ENCODE data around the gene DGKH.

Gene DGKH

DNA sequence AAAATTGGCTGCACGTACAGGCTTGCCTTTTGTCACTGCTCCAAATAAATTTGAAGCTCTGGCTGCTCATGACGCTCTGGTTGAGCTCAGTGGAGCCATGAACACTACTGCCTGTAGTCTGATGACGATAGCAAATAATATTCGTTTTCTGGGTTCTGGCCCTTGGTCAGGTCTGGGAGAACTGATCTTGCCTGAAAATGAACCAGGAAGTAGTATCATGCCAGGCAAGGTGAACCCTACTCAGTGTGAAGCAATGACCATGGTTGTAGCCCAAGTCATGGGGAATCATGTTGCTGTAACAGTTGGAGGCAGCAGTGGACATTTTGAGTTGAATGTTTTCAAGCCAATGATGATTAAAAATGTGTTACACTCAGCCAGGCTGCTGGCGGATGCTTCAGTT lies 207.4 kb downstream of the DGKH start:
- DNase-seq: no peak

DNA sequence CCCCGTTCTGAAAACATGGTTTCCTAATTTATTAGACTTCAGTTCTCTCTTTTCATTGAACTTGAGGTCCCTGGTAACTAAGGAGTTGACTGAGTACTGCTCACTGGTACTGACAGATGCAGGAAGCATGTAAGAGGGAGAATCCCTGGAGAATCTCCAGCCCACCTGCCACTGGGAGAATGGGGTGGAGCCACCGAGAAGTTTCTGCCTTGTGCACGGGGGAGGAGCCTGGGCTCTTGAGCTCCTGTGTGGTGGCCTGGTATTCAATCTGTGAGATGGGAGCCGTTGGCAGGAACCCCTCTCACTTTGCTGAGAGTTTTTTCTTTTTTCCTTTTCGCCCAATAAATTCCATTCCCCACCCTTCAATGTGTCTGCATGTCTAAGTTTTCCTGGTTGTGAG lies 210.3 kb downstream of the DGKH start:
- DNase-seq: no peak

DNA sequence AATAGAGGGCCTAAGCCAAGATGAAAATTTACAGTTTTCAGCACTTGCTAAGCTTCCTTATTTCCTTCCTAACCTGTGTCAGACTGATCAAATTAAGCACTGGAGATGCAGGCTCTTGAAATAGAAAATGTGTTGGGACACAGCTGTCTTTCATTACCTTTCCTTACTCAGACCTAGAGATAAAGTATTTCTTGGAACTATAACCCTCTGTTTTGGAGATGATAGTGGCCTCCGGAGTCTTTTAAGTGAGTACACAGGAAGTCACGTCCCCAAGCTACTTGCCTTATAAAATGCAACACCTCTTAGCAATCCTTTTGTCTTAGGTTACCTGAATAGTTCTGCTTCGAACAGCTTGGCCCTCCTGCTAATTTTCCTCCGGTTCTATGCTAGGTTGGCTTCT lies 211.1 kb downstream of the DGKH start:
- no peak for DNase-seq

DNA sequence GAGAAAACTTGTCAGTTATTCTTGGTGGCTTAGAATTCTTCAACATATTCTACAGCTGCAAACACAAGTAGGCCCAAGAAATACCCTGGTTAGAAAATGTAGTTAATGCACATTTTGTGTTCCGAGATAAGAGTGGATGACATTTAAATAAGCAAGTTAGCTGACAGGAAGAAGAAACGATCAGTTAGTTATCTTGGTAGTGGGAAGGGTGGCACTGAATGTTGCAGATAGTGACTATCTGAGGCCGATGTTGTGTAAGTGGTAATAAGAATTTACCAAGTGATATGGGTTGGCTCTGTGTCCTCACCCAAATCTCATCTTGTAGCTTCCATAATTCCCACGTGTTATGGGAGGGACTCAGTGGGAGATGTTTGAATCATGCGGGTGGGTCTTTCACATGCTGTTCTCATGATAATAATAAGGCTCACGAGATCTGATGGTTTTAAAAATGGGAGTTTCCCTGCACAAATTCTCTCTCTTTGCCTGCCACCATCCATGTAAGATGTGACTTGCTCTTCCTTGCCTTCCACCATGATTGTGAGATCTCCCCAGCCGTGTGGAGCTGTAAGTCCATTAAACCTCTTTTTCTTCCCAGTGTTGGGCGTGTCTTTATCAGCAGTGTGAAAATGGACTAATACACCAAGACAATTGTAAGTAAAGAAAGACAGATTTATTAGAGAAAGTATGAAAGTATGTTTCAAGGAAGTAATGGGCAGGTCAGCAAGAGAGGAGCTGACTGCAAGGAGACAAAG lies 212.6 kb downstream of the DGKH start:
- DNase-seq: no peak

DNA sequence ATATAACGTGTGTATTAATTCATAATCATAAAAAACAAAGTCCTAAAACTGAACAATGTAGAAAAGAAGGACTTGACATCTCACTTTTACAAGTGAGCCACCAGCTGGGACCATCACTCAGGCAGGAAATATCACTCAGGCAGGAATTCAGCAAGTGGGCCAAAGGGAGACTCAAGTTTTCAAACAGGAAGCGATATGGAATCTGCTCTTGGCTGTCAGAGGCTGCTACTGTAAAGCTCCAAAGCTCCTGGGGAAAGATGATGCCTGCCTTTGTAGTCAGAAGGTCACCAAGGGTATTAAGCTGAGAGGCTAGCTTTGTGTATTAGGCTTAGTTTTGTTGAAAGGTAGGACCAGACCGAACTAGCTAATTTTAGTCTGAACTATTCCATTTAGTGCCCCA lies 218.0 kb downstream of the DGKH start:
- no peak for DNase-seq

DNA sequence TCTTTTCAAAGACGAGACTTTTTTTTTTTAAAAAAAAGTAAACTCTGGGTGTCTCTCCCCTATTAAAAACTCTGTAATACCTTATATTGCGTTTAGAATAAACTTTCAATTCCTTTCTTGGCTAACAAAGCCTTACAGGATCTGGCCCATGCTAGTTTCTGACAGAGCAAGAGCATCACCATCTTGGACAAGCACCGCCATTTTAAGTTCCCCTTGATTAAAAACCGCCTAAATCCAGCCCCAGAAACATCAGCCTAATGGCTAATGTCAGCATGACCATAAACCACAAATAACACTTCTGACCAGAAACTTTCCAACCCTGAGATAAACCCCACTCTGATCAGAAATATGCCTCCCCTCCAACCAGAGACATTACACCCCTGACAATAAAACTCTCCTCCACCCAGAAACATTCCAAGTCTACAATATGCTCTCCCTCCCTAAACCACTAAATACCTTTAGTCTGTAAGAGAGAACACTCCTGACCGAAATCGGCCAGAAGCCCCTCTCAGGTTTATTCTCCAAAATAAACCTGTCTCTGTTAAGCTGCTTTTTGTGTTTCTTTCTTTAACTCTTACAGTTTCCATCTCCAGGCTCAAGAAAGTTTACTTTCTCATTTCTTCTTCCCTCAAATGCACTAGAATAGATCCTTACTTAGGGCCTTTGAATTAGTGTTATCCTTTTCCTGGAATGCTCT lies 221.9 kb downstream of the DGKH start:
- no peak for DNase-seq

DNA sequence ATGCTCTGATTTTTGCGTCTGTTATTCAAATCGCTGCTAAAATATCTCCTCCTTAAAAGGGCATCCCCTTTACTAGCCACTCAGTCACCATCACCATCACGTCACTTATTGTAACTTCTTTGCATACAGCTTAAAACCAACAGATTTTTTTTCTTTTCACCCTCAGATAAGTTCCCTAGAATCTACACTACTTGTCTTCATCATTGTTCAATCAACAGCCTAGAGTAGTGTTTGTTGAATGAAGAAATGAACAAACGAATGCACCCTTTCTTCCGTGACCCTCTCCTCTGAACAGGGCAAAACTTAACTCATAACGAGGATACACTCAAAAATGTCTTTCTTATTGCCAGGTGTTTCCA lies 222.4 kb downstream of the DGKH start:
- no peak for DNase-seq

DNA sequence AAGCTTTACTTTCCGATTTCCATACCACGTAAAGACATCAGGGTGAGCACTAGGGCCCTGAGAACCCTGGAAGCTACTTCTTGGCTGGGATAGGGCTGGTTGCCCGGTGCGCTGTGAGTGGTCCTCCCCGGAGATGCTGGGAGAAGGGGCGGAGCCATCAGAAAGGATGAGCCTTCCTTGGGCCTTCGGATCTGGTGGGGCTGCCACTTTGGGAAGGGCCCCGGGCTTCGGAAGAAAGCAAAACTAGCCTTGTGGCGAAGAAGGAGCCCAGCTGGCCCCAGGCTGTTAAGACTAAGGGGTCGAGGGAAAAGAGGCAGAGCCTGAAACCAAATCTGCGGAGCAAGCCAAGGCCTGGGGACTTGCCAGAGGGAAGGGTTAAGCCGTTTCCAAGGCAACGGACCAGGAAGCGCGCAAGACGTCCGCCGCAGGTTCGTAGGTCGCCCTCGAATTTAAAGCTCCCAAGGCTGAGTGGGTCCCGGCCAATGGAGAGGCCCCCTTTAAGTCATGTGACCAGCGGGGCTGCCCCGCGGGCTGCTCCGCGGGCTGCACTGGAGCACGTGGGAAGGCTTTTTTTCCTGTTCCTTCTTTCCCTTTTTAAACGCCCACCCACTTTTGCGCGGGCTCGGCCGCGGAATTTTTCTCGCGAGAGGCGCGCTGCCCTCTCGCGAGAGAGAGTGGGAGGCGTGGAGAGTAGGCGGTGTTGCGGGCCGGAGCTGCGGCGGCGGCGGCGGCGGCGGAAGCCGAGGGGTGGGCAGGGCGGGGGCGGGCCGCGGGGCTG lies 223.1 kb downstream of the DGKH start:
- DNase-seq: peak; percentile 89

DNA sequence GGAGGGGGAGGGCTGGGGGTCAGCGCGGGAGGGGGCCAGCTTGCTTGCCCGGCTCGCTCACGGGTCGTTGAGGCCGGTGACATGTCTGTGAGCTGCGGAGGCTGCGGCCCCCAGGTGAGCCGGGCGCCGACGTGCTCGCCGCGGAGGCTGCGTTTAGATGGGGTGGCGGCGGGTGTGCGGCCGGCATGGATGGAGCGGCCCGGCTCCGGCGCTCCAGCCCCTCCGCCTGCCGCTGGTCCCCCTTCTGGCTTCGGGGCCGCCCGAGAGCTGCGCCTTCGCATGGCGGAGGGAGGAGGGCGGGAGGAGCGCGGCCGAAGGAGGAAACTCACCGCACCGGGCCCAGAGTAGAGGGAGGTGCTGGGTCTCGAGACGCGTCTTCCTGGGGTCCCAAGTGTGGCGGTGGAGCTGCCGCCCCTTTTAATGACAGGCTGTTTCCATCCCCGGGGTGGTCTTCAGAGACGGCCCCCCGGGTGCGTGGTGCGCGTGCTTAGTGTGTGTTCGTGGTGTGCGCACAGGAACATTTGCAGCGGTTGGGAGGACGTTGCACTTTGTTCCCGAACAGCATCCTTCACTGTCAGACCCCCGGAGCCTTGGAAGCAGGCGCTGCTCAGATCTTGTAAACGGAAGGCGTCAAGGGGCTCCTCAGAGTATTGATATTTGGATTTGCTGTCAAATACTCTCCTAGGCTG lies 223.8 kb downstream of the DGKH start, which contains the start of gene AKAP11:
Gene AKAP11 (plus strand): TSS at position 38 of the 689 bp plus-strand sequence. CDS start 14,197 bp downstream, outside the sequence.
- DNase-seq: peak; percentile 62

DNA sequence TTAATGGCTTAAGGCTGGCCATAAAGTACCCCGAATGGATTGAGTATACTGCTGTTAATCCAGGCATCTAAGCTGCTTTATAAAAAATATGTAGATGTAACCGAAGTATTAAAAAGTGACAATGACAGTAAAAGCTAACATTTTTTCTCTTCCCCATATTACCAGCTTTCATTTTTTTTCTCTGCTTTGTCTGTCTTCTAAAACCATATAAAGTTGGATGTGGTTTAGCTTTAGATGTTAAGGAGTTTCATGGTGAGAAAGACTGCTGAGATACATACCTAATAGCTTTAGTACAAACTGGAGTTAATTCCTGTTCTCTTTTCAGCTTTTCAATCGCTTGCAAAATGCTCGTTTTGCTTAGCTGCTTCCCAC lies 224.3 kb downstream of the DGKH start:
- no peak for DNase-seq

DNA sequence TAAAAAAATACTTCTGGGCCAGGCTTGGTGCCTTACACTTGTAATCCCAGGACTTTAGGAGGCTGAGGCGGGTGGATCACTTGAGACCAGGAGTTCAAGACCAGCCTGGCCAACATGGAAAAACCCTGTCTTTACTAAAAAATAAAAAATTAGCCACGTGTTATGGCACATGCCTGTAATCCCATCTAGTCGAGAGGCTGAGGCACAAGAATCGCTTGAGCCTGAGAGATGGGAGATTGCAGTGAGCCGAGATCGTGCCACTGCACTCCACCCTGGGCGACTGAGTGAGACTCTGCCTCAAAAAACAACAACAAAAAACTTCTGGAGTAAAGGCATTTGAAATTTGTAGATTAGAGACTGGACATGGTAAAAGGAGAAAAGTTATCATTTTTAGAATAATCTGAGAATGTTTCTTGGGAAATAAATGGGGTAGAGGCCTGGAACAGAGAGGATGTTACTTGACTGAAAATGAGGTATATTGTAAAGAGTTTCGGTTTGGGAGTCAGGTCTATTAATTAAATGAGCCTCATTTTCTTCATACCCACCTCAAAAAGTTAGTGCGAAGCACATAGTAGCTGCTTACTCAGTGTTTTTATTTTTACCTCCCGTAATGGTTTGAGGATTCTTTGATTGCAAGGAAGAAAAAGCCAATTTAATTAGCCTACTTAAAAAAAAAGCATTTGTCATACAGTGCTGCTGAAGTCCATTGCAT lies 226.1 kb downstream of the DGKH start:
- no peak for DNase-seq

DNA sequence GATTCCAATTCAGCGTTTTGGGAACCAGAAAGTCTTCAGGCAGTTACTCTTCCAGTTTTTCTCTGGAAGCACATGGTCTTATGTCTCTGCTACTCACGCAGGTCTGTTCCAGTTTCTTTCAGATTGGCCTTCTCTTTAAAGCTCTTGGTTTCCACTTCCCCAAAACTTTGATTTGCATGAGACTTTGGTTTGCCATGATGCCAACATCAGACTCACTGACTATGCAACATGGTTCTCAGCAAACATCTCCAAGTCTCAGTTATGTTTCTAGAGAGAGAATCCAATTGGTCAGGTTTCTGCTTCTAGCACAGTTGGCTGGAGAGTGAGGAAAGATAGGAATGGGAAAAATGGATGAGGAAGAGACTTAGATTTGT lies 226.6 kb downstream of the DGKH start:
- DNase-seq: no peak

DNA sequence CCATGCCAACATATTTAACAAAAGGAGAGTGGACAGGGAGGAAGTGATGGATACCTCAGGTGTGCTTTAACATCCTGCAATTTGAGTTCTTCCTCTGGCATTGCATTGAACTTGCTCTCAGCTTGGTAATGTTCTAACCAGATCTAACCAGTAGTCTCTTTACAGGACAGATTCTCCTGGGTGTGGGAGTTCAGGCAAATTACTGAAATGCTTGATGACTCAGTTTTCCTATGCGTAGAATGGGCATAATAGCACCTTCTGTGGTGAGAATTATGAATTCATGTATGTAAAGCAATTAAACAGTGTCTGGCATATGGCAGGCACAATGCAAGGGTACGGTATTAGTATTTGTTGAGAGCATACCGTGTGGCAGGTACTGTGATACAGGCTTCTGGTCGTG lies 227.1 kb downstream of the DGKH start:
- DNase-seq: no peak

DNA sequence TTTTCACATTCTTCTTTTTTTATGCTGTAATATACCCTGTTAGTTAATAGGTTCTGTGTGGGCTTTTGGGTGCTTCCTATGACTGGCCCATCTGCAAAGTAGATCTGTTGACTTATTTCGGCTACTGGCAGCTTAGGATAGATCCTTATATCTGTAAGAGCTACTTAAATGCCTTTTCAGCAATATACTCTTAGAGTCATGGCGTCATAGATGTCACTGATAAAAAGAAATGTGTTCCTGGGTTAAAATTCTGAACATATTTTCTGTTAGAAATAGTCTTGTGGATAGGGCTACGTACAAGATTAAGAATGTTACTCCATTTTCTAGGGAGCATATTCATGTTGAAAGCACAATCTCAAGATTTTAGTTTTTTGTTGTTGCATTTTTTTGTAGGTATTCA lies 228.2 kb downstream of the DGKH start:
- no peak for DNase-seq

DNA sequence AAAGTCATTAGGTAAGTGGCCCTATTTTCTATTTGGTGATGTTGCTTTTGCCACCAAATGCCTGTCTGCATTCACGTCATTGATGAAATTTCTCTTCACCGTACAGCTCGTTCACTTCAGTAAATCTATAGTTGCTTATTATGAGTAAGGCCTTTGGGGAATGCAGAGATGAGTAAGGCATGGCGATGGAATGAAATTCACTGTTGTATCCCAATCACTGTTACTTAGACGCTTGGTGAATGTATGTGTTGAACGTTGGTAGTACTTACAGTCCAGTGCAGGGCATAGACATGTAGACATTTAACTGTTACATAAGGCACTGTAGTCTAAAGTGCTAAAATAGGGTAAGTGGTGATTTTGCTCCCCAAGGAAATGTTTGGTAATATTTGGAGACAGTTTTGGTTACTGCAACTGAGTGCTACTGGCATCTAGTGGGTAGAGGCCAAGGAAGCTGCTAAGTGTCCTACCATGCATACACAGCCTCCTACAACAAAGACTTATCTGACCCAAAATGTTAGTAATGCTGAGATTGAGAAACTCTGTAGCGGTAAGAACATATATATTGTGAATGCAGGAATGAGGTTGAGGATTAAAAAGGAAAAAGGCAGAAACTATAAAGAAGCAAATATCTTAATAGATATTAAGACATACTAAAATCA lies 229.3 kb downstream of the DGKH start:
- DNase-seq: no peak

DNA sequence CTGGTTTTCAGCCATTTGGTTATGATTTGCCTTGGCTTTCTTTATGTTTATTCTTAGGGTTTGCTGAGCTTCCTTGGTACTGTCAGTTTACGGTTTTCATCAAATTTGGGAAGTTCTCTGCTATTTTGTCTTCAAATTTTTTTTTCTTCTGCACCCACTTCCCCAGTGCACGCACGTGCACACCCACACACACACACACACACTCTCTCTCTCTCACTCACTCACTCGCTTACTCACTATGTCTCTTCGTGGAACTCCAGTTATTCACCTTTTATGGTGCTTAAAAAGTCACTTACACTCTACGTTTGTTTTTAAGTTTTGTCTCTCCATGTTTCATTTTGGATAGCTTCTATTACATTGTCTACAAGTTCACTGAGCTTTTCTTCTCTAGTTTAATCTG lies 230.6 kb downstream of the DGKH start:
- DNase-seq: no peak

DNA sequence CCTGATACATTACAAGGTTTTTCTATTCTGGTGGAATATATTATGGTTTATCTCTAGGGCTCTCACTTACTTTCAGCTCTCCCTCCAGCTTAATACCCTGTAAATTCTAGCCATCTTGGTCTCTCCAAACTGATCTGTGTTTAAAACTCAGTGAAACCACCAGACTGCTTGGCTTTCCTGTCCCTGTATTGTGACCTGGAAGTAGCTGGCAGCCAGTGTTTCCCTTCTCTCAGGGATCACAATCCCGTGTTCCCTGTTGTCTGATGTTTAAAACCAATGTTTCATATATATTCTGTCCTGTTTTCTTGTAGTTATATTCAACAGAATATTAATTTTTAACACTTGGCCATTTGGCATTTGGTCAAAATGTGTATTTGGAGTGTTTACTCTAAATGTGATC lies 231.5 kb downstream of the DGKH start:
- DNase-seq: no peak

DNA sequence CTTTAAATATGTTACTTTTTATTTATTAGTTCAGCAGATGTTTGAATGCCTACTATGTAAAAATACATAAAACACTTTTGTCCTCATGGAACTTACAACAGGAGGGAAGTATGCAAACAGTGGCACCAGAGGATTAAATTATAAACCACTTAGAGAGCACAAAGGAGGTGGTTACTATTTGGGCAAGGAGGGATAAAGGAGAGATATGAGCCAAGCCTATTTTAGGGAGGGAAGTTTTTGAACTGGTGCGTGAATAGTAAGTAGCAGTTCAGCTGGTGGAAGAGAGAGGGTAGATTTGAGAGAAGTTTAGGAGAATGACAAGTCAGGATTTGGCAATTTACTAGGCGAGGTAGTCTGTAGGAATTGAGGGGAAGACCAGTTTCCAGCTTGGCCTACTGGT lies 232.1 kb downstream of the DGKH start:
- DNase-seq: no peak

DNA sequence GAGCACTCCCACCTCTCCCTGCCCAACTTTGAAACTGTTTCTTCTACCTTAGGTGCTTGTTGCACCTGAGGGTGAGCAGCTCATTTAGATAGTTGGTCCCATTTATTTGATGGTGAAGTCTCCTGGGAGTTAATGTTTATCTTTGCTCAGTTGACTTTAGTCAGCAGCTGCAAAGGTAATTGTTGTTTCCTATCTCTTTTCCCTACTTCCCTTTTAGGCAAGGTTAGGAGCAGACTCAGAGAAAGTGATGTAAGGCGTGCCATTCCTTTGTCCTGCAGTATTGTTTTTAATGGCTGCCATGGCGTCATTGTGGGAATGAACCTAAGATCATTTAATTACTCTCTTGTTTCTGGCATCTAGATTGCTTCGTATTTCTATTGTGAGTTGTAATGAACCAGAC lies 235.1 kb downstream of the DGKH start:
- no peak for DNase-seq

DNA sequence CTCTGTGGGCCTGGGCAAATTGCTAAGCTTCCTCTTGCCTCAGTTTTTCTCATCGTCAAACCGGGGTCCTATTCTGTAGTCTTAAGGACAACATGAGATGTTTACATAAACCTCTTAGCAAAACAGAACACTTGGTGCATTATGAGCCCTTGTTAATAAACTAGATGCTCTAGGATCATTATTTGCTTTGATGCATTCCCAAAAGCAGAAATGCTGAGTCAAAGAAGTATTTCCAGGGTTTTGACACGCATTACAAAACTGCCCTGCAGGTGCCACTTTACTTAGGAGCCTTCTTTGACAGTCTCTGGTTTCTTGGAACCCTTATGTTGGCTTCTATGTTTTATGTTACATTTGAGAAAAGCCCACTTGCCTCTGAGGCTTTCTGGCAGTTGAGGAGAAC lies 235.6 kb downstream of the DGKH start:
- DNase-seq: no peak
